Amniotic epithelial cell (primary cell): Measurements from ENCODE around the gene AIF1.

Experiments
- DNase-seq: peaks from one replicate; pipeline ENCODE4 v3.0.0-alpha.2; 2010; ENCODE audit warnings: low read depth

AIF1 gene

DNA sequence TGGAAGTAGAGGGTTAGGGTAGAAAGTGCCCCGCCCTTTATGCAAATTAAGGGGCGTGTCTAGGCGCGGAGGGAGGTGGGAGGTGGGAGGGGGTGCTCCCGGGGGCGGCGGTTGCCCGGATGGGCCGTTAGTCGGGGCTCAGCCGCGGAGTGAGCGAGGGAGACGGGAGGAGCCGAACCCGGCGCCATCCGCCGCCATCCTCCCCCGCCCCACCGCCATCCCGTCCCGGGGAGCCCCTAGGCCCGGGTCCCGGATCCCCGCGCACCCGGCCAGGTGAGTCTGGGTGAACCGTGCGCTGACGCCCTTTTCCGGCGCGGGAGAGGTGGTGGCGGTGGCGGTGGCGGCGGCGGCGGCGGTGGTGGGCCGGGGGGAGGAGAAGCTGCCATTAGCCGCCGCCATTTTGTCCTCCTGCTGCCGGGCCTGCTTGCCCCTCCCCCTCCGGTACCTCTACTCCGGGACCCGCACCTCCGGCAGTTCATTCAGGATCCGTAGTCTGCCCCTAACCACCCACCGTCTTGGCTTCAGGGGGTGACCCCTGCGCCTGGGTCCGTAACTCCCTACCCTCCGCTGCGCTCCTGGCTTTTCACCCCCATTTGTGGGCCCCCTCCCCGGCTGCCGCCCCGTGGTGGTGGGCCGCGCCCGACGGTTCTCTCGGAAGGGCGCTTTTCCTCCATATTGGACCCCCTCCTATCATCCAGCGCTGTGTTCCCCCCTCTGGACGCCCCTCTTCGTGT lies 5.7 kb downstream of the AIF1 start, which contains the start of gene PRRC2A:
Gene PRRC2A, plus strand, starts transcription at position 130 of the 734 bp plus-strand sequence. CDS start 2,075 bp downstream, outside the sequence.
- no peak for DNase-seq

DNA sequence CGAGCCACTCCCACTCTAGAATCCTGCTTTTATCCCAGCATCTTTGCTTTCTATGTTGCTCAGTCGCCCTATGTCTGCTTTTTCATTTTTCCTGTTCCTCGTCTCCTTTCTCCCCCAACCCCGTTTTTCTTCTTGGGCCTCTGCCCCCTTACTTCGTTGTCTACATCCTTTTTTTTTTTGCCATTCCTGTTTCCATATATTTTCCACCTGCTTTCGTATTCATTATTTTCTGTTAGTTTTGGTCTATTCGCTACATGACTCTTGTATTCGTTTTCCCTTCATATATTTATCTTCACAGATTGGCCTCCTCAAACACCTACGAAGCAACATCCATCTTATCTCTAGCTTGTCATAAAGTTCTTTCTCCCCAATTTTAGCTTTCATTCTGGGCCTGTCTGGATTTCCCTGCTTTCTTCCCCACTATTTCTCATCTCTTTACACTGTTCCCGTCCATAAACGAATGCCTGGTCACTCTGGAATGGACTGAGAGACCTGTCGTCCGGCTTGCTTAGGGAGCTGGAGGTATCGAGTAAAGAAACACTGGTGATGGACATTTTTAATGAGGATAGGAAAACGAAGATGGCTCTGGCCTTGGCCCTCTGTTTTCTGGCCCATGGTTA lies 6.4 kb downstream of the AIF1 start:
- DNase-seq: no peak

GRCh38 chr6:31621991-31622390 lies 7.0 kb downstream of the AIF1 start:
- DNase-seq: no peak

DNA sequence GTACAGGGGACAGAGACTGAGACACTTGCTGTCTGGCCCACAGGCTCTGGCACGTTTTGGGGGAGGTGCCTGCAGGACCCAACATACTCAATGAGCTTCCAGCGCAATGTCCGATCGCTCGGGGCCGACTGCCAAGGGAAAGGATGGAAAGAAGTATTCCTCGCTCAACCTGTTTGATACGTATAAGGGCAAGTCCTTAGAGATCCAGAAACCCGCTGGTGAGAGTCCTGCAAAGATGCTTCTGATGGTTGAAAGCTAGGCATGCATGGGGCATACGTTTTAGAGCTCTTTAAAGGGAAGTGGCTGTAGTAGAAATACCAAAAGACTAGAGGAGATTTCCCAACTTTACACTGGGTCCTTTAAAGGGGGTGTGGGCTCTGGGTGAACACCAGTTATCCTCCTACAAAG lies 7.7 kb downstream of the AIF1 start:
- peak; percentile 15 for DNase-seq

- no peak for DNase-seq
These were observed 9.0 kb downstream of the AIF1 start for GRCh38 chr6:31624070-31624469.

- no peak for DNase-seq
These were observed 11.9 kb downstream of the AIF1 start for GRCh38 chr6:31626952-31627351.

DNA sequence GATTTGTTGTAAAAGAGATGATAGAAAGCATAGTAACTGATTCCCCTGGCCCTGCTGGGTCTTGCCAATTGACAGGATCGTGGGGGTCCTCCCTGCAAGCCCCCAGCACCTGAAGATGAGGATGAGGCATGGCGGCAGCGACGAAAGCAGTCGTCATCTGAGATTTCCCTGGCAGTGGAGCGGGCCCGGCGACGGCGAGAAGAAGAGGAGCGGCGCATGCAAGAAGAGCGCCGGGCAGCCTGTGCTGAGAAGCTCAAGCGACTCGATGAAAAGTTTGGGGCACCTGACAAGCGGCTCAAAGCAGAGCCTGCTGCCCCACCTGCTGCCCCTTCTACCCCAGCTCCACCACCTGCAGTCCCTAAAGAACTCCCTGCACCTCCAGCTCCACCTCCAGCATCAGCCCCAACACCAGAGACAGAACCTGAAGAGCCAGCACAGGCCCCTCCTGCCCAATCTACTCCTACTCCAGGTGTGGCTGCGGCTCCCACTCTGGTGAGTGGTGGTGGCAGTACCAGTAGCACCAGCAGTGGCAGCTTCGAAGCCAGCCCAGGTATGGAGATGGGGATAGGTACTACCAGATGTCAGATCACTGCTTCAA lies 12.8 kb downstream of the AIF1 start:
- no peak for DNase-seq

DNA sequence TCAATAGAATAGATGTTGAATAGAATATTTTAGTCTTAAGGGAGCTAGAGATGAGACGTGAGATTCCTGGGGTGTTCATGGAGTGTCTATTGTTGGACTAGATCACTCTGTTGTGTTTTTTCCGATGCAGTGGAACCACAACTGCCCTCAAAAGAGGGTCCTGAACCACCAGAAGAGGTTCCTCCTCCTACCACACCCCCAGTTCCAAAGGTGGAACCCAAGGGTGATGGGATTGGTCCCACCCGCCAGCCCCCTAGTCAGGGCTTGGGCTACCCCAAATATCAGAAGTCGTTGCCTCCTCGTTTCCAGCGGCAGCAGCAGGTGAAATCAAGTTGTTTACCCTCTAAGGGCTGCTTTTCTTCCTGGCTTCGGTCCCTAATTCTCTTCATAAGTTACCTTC lies 14.0 kb downstream of the AIF1 start:
- no peak for DNase-seq

DNA sequence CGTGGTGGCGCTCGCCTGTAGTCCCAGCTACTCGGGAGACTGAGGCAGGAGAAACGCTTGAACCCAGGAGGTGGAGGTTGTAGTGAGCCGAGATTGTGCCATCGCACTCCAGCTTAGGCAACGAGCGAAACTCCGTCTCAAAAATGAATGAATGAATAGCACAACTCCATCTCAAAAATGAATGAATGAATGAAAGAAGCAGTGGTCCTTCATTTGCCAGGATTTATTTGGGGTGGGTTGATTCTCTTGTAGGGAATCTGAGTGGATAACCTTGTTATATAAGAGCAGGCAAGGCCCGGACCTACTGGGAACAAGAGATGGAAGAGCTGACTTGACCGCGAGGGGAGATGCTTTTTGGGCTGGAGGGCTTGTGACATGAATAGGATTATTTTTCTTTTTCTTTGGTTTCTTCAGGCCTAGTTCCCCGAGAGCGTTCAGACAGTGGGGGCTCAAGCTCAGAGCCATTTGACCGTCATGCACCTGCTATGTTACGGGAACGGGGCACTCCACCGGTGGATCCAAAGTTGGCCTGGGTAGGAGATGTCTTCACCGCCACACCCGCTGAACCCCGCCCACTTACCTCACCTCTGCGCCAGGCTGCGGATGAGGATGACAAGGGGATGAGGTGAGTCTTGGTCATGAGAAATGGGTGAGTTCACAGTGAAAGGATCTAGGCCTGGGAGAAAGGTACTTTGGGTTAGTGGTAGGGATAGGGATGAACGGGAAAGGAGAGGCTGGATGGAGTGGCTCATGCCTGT lies 15.3 kb downstream of the AIF1 start:
- no peak for DNase-seq

DNA sequence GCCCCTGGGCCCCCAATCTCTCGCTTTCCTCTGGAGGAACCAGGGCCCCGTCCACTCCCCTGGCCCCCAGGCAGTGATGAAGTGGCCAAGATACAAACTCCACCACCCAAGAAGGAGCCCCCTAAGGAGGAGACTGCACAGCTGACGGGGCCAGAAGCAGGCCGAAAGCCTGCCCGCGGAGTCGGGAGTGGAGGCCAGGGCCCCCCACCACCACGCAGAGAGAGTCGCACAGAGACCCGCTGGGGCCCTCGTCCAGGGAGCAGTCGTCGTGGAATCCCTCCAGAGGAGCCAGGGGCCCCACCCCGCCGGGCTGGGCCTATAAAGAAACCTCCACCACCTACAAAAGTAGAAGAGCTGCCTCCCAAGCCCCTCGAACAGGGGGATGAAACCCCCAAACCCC lies 16.2 kb downstream of the AIF1 start:
- no peak for DNase-seq

DNA sequence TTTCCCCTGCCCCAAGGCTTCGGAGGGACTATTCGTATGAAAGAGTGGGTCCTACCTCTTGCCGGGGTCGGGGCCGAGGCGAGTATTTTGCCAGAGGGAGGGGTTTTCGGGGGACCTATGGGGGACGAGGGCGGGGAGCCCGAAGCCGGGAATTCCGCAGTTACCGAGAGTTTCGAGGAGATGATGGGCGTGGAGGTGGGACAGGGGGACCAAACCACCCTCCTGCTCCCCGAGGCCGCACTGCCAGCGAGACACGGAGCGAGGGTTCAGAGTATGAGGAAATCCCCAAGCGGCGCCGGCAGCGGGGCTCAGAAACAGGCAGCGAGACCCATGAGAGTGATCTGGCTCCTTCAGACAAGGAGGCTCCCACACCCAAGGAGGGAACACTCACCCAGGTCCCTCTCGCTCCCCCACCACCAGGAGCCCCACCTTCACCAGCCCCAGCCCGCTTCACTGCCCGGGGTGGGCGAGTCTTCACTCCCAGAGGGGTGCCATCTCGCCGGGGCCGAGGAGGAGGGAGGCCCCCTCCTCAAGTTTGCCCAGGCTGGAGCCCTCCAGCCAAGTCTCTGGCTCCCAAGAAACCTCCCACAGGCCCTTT lies 16.7 kb downstream of the AIF1 start:
- DNase-seq: no peak

GRCh38 chr6:31632279-31632946 lies 17.4 kb downstream of the AIF1 start:
- DNase-seq: no peak

DNA sequence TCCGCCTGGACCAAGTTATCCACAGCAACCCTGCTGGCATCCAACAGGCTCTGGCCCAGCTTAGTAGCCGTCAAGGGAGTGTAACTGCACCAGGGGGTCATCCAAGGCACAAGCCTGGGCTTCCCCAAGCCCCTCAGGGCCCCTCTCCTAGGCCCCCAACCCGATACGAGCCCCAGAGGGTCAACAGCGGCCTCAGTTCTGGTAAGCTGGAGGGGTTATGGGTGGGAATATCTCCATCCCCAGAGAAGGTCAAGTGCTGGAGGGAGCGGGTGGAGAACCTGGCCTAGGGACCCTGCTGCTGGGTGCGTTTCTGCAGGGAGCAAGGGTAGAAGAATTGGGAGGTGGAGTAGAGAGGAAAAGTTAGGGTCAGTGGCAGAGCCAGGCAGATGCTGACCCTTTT lies 18.4 kb downstream of the AIF1 start:
- no peak for DNase-seq

- no peak for DNase-seq
These were observed 19.1 kb downstream of the AIF1 start for GRCh38 chr6:31634131-31634530.

- DNase-seq: no peak
These were observed 20.0 kb downstream of the AIF1 start for GRCh38 chr6:31634969-31635575.

DNA sequence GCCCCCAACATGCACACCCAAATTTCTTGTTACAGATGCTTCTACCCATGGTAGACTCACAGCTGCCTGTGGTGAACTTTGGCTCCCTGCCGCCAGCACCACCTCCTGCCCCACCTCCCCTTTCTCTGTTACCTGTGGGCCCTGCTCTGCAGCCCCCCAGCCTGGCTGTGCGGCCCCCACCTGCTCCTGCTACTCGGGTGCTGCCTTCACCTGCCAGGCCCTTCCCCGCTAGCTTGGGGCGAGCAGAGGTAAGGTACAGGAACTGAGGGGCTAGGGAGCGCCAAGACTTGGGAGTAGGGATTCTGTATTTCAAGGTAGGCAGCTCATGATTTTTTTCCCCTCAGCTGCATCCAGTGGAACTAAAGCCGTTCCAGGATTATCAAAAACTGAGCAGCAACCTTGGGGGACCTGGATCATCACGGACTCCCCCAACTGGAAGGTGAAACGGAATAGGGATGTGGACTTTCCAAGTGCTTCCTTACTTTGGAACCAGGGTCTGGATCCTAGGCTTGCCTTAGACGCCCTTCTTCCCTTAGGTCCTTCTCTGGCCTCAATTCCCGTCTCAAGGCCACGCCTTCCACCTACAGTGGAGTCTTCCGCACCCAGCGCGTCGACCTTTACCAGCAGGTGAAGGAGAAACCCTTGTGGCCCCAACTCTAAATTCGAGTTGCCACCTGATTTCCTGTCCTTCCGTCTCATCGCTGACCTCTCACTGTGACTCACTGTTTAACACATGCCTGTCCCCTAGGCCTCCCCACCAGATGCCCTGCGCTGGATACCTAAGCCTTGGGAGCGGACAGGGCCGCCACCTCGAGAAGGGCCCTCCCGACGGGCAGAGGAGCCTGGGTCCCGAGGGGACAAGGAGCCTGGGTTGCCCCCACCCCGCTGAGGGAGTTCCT lies 21.9 kb downstream of the AIF1 start:
- no peak for DNase-seq

GRCh38 chr6:31639043-31639442 lies 24.0 kb downstream of the AIF1 start:
- DNase-seq: no peak

- no peak for DNase-seq
These were observed 24.4 kb downstream of the AIF1 start for GRCh38 chr6:31639449-31639861.

DNA sequence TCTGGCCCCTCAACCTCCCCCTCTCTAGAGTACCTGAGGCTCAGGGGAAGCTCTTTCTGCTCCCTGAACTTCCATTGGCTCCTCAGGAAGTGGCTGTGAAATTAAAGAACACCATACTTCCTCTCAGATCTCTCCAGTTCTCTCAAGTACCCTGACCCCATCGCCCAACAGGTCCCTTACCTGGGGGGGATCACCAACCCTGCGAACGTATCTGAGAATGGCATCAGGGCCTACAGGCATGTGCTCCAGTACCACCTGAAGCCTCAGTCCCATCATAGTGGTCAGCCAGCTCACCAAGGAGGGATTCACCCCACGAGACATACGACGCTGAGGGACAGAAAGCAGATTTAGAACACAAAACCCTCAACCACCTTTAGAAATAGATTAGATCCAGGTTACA lies 25.6 kb downstream of the AIF1 start:
- DNase-seq: no peak

DNA sequence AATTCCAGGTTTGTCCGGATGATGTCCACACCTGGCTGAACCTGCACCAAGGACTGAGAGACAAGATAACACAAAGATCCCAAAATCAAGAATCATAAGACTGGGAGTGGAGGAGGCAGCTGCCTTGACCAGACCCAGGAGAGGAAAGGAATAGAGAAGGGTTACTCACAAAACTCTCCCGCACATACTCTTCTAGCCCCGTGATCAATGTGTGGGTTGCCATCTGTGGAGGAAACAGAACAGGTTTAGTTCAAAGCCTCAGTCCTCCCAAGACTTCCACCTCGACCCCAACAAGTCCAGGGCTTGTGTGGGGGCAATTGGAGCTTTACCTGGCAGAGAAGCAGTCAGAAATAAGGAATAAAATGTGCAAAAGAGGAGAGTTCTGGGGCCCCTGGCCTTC lies 26.3 kb downstream of the AIF1 start:
- DNase-seq: no peak
